Brain microvascular endothelial cell (primary cell): ENCODE data around the gene PARVB.

Experiments
- DNase-seq: peaks from one replicate; pipeline ENCODE4 v3.0.0-alpha.2; 2020
- H3K27ac ChIP-seq: fragments of 250-450 bp; sonication (Bioruptor Pico); 2 replicates; pipeline ENCODE4 v1.5.1; 2020; ENCODE audit warnings: mild to moderate bottlenecking, moderate library complexity
- H3K27me3 ChIP-seq: fragments of 250-450 bp; sonication (Bioruptor Pico); replicated peaks from 2 replicates; pipeline ENCODE4 v1.5.1; 2020; ENCODE audit warnings: mild to moderate bottlenecking
- H3K36me3 ChIP-seq: fragments of 250-450 bp; sonication (Bioruptor Pico); replicated peaks from 2 replicates; pipeline ENCODE4 v1.5.1; 2020; ENCODE audit warnings: mild to moderate bottlenecking
- H3K4me3 ChIP-seq: 2 replicates; pipeline ENCODE4 v1.5.1; 2011; ENCODE audit warnings: low read depth, mild to moderate bottlenecking, control low read depth, low read length, moderate library complexity
- in situ Hi-C: cut with HindIII; loops from 2 replicates; pipeline ENCODE4 v1.10.0; 2017; ENCODE audit warnings: low sequenced_read_pairs, low pct_ligation_motif_present
- TF ChIP-seq, protein P1 (sequence below): IDR thresholded peaks from 2 replicates; pipeline ENCODE4 v1.5.1; 2011; ENCODE audit warnings: low read depth, mild to moderate bottlenecking, moderate library complexity, low read length, control low read depth, inconsistent platforms; ENCODE audit errors: missing control alignments

The PARVB gene

DNA sequence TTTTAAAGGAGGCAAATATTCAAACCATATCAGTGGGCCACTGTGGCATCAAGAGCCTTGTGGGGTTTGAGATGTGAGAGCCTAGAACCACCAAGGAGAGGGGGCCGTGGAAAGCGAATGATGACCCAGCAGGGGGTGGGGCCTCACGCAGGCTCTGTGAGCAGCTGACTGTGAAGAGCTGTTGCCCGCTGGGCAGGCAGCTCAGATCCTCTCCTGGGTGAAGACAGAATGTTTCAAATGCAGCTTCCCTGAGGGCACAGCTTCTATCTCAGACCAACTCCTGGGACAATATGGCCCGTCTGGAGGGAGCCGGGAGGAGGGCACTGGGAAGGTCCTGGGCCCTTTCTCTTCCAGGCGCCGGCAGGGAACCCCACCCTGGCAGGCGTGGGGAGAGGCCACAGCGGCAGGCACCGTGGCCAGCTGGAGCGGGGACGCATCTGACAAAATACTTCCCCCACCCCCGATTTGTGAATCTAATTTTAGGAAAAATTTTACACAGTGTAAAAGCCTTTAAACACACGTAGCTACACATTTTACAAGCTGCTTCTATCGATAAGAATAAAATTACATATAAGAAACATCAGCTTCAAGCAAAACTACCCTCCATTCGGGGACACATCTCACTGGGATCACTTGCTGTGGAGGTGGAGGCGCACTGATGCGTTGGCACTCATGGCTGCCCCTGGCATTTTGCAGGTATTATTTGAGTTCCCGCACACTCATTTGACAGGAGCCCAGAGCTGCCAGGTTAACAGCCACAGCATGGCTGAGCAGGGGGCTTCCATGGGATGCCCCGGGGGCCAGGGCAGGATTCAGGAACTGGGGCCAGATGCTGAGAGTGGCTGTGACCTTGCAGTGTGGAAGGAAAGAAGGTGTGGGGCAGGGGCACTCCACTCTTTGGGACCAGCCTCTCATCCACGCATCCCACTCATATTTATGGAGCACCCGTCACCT is 196.9 kb downstream of the PARVB start:
- Histone ChIP-seq H3K27ac (no peak overlapping the region), H3K36me3 (no peaks in the 10 kb centered on the region), H3K27me3 (peaks cover 5% of the 10 kb centered on the region), H3K4me3 (no peak overlapping the region)
- no peak for DNase-seq
- TF ChIP-seq, protein P1, sequence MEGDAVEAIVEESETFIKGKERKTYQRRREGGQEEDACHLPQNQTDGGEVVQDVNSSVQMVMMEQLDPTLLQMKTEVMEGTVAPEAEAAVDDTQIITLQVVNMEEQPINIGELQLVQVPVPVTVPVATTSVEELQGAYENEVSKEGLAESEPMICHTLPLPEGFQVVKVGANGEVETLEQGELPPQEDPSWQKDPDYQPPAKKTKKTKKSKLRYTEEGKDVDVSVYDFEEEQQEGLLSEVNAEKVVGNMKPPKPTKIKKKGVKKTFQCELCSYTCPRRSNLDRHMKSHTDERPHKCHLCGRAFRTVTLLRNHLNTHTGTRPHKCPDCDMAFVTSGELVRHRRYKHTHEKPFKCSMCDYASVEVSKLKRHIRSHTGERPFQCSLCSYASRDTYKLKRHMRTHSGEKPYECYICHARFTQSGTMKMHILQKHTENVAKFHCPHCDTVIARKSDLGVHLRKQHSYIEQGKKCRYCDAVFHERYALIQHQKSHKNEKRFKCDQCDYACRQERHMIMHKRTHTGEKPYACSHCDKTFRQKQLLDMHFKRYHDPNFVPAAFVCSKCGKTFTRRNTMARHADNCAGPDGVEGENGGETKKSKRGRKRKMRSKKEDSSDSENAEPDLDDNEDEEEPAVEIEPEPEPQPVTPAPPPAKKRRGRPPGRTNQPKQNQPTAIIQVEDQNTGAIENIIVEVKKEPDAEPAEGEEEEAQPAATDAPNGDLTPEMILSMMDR = no peak
- in situ Hi-C loops = no loop called here

DNA sequence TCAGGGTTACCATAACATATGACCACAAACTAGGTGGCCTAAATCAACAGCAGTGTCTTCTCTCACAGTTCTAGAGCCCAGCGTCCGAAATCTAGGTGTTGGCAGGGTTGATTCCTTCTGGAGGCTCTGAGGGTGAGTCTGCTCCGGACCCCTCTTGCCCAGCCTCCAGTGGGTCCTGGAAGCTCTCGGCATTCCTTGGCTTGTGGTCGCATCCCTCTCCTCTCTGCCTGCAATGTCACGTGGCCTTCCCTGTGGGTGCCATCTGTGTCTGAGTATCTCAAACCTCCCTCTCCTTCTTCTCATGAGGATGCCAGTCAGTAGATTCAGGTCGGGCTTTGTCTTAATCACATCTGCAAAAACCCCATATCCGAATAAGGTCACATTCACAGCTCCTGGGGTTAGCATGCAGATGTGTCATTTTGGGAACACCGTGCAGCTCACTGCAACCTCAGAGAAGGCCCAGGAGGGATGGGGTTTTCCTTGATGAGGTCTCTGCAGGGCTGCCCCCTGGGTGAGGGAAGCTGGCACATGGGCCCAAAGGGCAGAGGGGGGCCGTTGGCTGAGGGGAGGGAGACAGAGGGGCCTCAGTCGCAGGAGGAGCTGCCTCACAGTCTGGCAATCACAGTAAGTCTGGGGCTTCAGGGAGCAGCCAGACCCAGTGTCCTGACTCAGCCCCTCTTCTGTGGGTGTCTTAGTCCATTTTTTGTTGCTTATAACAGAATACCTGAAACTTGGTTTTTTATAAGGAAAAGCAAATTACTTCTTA is 197.8 kb downstream of the PARVB start:
- peaks cover 5% of the 10 kb centered on the region for H3K27me3 ChIP-seq
- no peak overlapping the region for H3K27ac ChIP-seq
- DNase-seq = no peak
- H3K36me3 ChIP-seq = no peaks in the 10 kb centered on the region
- no peak overlapping the region for H3K4me3 ChIP-seq
- in situ Hi-C loops = no loop called here
- TF ChIP-seq, protein P1 = no peak
